Mononuclear cell (primary cell): Measurements from ENCODE around the gene ATP6V1B1. TPM values are rescaled to one million over a fixed set of nuclear protein-coding genes. Genes with fewer than 3 reads are reported as not detected.

Experiments
- H3K27me3 ChIP-seq: 2 replicates; pipeline ENCODE4 v1.6.0; 2011; ENCODE audit warnings: low read length, control low read depth; ENCODE audit not compliant: insufficient read depth
- H3K4me1 ChIP-seq: 2 replicates; pipeline ENCODE4 v1.5.1; 2011; ENCODE audit warnings: mild to moderate bottlenecking, low read length, control low read depth; ENCODE audit not compliant: insufficient read depth
- H3K4me3 ChIP-seq: 2 replicates; pipeline ENCODE4 v1.5.1; 2011; ENCODE audit warnings: mild to moderate bottlenecking, low read length, moderate library complexity
- H3K9me3 ChIP-seq: 2 replicates; pipeline ENCODE4 v1.5.1; 2011; ENCODE audit warnings: low read depth, mild to moderate bottlenecking, control low read depth, low read length
- total RNA-seq: library from RNA; depleted of rRNA; stranded (reverse); fragments of >200 nt; gene quantifications from one replicate; pipeline ENCODE4 v1.2.3, GENCODE V29; 2012

ATP6V1B1 gene
- total RNA-seq, 1 donor: not detected

GRCh38 chr2:70960833-70961647, 25.3 kb downstream of the ATP6V1B1 start:
- Histone ChIP-seq H3K4me3 (no peak overlapping the region), H3K9me3 (no peaks in the 10 kb centered on the region), H3K4me1 (peaks cover 10% of the 10 kb centered on the region), H3K27me3 (peaks cover 19% of the 10 kb centered on the region)

GRCh38 chr2:70961648-70961994, 25.9 kb downstream of the ATP6V1B1 start:
- Histone ChIP-seq H3K27me3 (peaks cover 19% of the 10 kb centered on the region), H3K4me3 (no peak overlapping the region), H3K9me3 (no peaks in the 10 kb centered on the region), H3K4me1 (peaks cover 10% of the 10 kb centered on the region)

- H3K4me1 ChIP-seq: peaks cover 10% of the 10 kb centered on the region
- no peaks in the 10 kb centered on the region for H3K9me3 ChIP-seq
- H3K27me3 ChIP-seq: peaks cover 19% of the 10 kb centered on the region
- H3K4me3 ChIP-seq: no peak overlapping the region
Observed at GRCh38 chr2:70962211-70962884, 26.6 kb downstream of the ATP6V1B1 start.

GRCh38 chr2:70962885-70963878, 27.5 kb downstream of the ATP6V1B1 start:
- H3K9me3 ChIP-seq: no peaks in the 10 kb centered on the region
- H3K4me1 ChIP-seq: peaks cover 10% of the 10 kb centered on the region
- no peak overlapping the region for H3K4me3 ChIP-seq
- peaks cover 19% of the 10 kb centered on the region for H3K27me3 ChIP-seq

GRCh38 chr2:70964133-70964532, 28.4 kb downstream of the ATP6V1B1 start:
- peaks cover 10% of the 10 kb centered on the region for H3K4me1 ChIP-seq
- no peaks in the 10 kb centered on the region for H3K9me3 ChIP-seq
- peaks cover 19% of the 10 kb centered on the region for H3K27me3 ChIP-seq
- H3K4me3 ChIP-seq: no peak overlapping the region

- peak overlapping the region; percentile 33 for H3K4me3 ChIP-seq
- H3K9me3 ChIP-seq: no peaks in the 10 kb centered on the region
- peaks cover 19% of the 10 kb centered on the region for H3K27me3 ChIP-seq
- H3K4me1 ChIP-seq: peaks cover 10% of the 10 kb centered on the region
Observed at GRCh38 chr2:70964596-70965386, 29.1 kb downstream of the ATP6V1B1 start.

GRCh38 chr2:70965506-70965905, 29.8 kb downstream of the ATP6V1B1 start:
- Histone ChIP-seq H3K4me3 (peak overlapping the region; percentile 33), H3K27me3 (peaks cover 24% of the 10 kb centered on the region), H3K9me3 (no peaks in the 10 kb centered on the region), H3K4me1 (peaks cover 10% of the 10 kb centered on the region)

GRCh38 chr2:70966681-70967080, 31.0 kb downstream of the ATP6V1B1 start:
- no peak overlapping the region for H3K4me3 ChIP-seq
- H3K4me1 ChIP-seq: peaks cover 10% of the 10 kb centered on the region
- H3K27me3 ChIP-seq: peaks cover 34% of the 10 kb centered on the region
- no peaks in the 10 kb centered on the region for H3K9me3 ChIP-seq

- peaks cover 36% of the 10 kb centered on the region for H3K27me3 ChIP-seq
- H3K4me3 ChIP-seq: no peak overlapping the region
- peaks cover 10% of the 10 kb centered on the region for H3K4me1 ChIP-seq
- no peaks in the 10 kb centered on the region for H3K9me3 ChIP-seq
Observed at GRCh38 chr2:70967189-70967588, 31.5 kb downstream of the ATP6V1B1 start.

GRCh38 chr2:70974592-70974991, 38.9 kb downstream of the ATP6V1B1 start:
- Histone ChIP-seq H3K27me3 (peaks cover 16% of the 10 kb centered on the region), H3K9me3 (no peaks in the 10 kb centered on the region), H3K4me1 (peaks cover 23% of the 10 kb centered on the region), H3K4me3 (no peak overlapping the region)

GRCh38 chr2:70975237-70975636, 39.5 kb downstream of the ATP6V1B1 start:
- Histone ChIP-seq H3K27me3 (peaks cover 12% of the 10 kb centered on the region), H3K4me1 (peaks cover 23% of the 10 kb centered on the region), H3K9me3 (no peaks in the 10 kb centered on the region), H3K4me3 (no peak overlapping the region)

GRCh38 chr2:70977605-70978205, 42.0 kb downstream of the ATP6V1B1 start:
- Histone ChIP-seq H3K4me1 (peaks cover 23% of the 10 kb centered on the region), H3K9me3 (no peaks in the 10 kb centered on the region), H3K27me3 (no peaks in the 10 kb centered on the region), H3K4me3 (peak overlapping the region; percentile 56)

GRCh38 chr2:70978341-70979179, 42.9 kb downstream of the ATP6V1B1 start, which contains the start of gene ANKRD53:
TSS of gene ANKRD53 (plus strand) at chr2:70978630. CDS start at chr2:70978646, 16 bp downstream.
- peak within 1 kb of the TSS; percentile 56 for H3K4me3 ChIP-seq
- H3K27me3 ChIP-seq: no peaks in the 10 kb centered on the region
- no peaks in the 10 kb centered on the region for H3K9me3 ChIP-seq
- peaks cover 23% of the 10 kb centered on the region for H3K4me1 ChIP-seq
